HCT116 (cell line): ENCODE measurements around the gene DNLZ. TPM values are rescaled to one million over a fixed set of nuclear protein-coding genes. Genes with fewer than 3 reads are reported as not detected.

ENCODE experiments used
- ATAC-seq: fragments of 200-7000 bp; cut with Tn5 transposase; 2 replicates; pipeline ENCODE4 v1.9.1; 2020; ENCODE audit warnings: mild to moderate bottlenecking, moderate library complexity
- BruUV-seq: library from RNA; stranded (reverse); fragments of 400-500 nt; replicated peaks from 2 replicates; lab custom pipeline; 2021; lab: Mats Ljungman, UMichigan
- CTCF ChIA-PET: fragments of 300-600 bp; sonication (Branson Sonifier 250); formaldehyde crosslinking; loops from one replicate; lab custom pipeline; 2021; ENCODE audit warnings: antibody characterized with exemption; lab: Charles Lee
- POLR2A ChIA-PET: fragments of 300-600, 350-600 bp; sonication (Branson Sonifier 250); formaldehyde crosslinking; loops from one replicate; lab custom pipeline; 2021; ENCODE audit warnings: antibody characterized with exemption; lab: Charles Lee
- RAD21 ChIA-PET, 2 experiments: fragments of 300-600 bp; sonication (Branson Sonifier 250); formaldehyde crosslinking; loops; one replicate each; lab custom pipeline; 2023; ENCODE audit warnings: low total read pairs in 2 of 2; ENCODE audit not compliant: uncharacterized antibody in 2 of 2, unreplicated experiment in 2 of 2, low non-redundant PET in 1 of 2; lab: Charles Lee
- DNase-seq: peaks from one replicate; pipeline ENCODE4 v3.0.0-alpha.2; 2010; ENCODE audit warnings: low read depth, low spot score
- H2AFZ ChIP-seq: fragments of 200-600 bp; shearing (Covaris generic), sonication (generic); 2 replicates; pipeline ENCODE4 v1.6.1; 2017; ENCODE audit warnings: low read depth, mixed run types, mixed read lengths, antibody characterized with exemption, low read length; ENCODE audit not compliant: poor library complexity, severe bottlenecking
- H3K27ac ChIP-seq: 2 replicates; pipeline ENCODE4 v1.5.1; 2012; ENCODE audit warnings: low read depth, low read length
- H3K27me3 ChIP-seq: fragments of 200-600 bp; sonication (generic); 2 replicates; pipeline ENCODE4 v1.6.1; 2016; ENCODE audit warnings: mixed run types, low read length, mixed read lengths; ENCODE audit not compliant: insufficient read depth
- H3K36me3 ChIP-seq, 2 experiments: fragments of 200-500 bp in 1 of 2; fragments of 200-600 bp in 1 of 2; sonication (Bioruptor generic) in 1 of 2; sonication (generic) in 1 of 2; 2 replicates each; pipeline versions ENCODE4 v1.5.1 to v1.6.1; 2014 to 2016; ENCODE audit warnings: low read length in 2 of 2, inconsistent platforms in 1 of 2, mixed read lengths in 1 of 2, mixed run types in 1 of 2; ENCODE audit not compliant: insufficient read depth in 2 of 2, control insufficient read depth in 1 of 2
- H3K4me1 ChIP-seq, 2 experiments: fragments of 200-600 bp in 1 of 2; sonication (generic) in 1 of 2; 2 replicates each; pipeline versions ENCODE4 v1.5.1 to v1.6.1; 2012 to 2017; ENCODE audit warnings: low read length in 2 of 2, inconsistent platforms in 1 of 2, mild to moderate bottlenecking in 1 of 2, mixed read lengths in 1 of 2, mixed run types in 1 of 2, moderate library complexity in 1 of 2; ENCODE audit not compliant: insufficient read depth in 2 of 2, control insufficient read depth in 1 of 2
- H3K4me2 ChIP-seq: fragments of 200-600 bp; sonication (generic); 2 replicates; pipeline ENCODE4 v1.6.1; 2017; ENCODE audit warnings: mixed run types, low read length, mixed read lengths
- H3K4me3 ChIP-seq, 2 experiments: fragments of 200-600 bp in 1 of 2; sonication (generic) in 1 of 2; replicated peaks in 1 of 2; 2 replicates each; pipeline ENCODE4 v1.5.1; 2011 to 2016; ENCODE audit warnings: low read length in 2 of 2, control low read depth in 1 of 2, low read depth in 1 of 2, mild to moderate bottlenecking in 1 of 2, mixed read lengths in 1 of 2, mixed run types in 1 of 2
- H3K79me2 ChIP-seq: fragments of 200-600 bp; sonication (generic); 2 replicates; pipeline ENCODE4 v1.6.1; 2017; ENCODE audit warnings: mild to moderate bottlenecking, mixed run types, low read length, moderate library complexity, mixed read lengths; ENCODE audit not compliant: insufficient read depth
- H3K9ac ChIP-seq: fragments of 200-600 bp; sonication (generic); 2 replicates; pipeline ENCODE4 v1.6.1; 2016; ENCODE audit warnings: low read length, mixed read lengths
- H3K9me2 ChIP-seq: fragments of 200-600 bp; sonication (generic), shearing (Covaris generic); 2 replicates; pipeline ENCODE4 v1.6.1; 2017; ENCODE audit warnings: mixed run types, mild to moderate bottlenecking, moderate library complexity; ENCODE audit not compliant: insufficient read depth
- H3K9me3 ChIP-seq, 2 experiments: fragments of 200-500 bp in 1 of 2; fragments of 200-600 bp in 1 of 2; sonication (Bioruptor generic) in 1 of 2; sonication (generic) in 1 of 2; 2 replicates each; pipeline ENCODE4 v1.6.1; 2014 to 2017; ENCODE audit warnings: low read length in 2 of 2, mixed read lengths in 2 of 2, inconsistent platforms in 1 of 2, low read depth in 1 of 2, mild to moderate bottlenecking in 1 of 2, mixed run types in 1 of 2, moderate library complexity in 1 of 2; ENCODE audit not compliant: control insufficient read depth in 1 of 2, insufficient read depth in 1 of 2
- H4K20me1 ChIP-seq: fragments of 200-600 bp; sonication (generic), shearing (Covaris generic); 2 replicates; pipeline ENCODE4 v1.6.1; 2017; ENCODE audit warnings: mixed run types, mild to moderate bottlenecking, moderate library complexity; ENCODE audit not compliant: insufficient read depth
- EGR1 ChIP-seq: IDR thresholded peaks from 2 replicates; pipeline ENCODE4 v1.6.1; 2012; ENCODE audit warnings: low read depth
- ELF1 ChIP-seq: IDR thresholded peaks from 2 replicates; pipeline ENCODE4 v1.6.1; 2012; ENCODE audit warnings: low read depth, borderline replicate concordance
- EZH2 ChIP-seq: fragments of 200-600 bp; sonication (generic); IDR thresholded peaks from 2 replicates; pipeline ENCODE4 v1.6.1; 2017; ENCODE audit warnings: antibody characterized with exemption, mixed run types
- EZH2phosphoT487 ChIP-seq: fragments of 200-600 bp; IDR thresholded peaks from 2 replicates; pipeline ENCODE4 v1.6.1; 2018; ENCODE audit warnings: antibody characterized with exemption, borderline replicate concordance
- FOSL1 ChIP-seq: IDR thresholded peaks from 2 replicates; pipeline ENCODE4 v1.6.1; 2012; ENCODE audit warnings: low read depth
- POLR2A ChIP-seq: IDR thresholded peaks from 2 replicates; pipeline ENCODE4 v1.7.0; 2011; ENCODE audit warnings: borderline replicate concordance; ENCODE audit not compliant: insufficient read depth, insufficient read length; ENCODE audit errors: extremely low read depth
- POLR2AphosphoS5 ChIP-seq: IDR thresholded peaks from 2 replicates; pipeline ENCODE4 v1.6.1; 2011; ENCODE audit warnings: mild to moderate bottlenecking, low read depth, low read length, moderate library complexity
- RAD21 ChIP-seq: IDR thresholded peaks from 2 replicates; pipeline ENCODE4 v1.6.1; 2012; ENCODE audit warnings: low read depth, mild to moderate bottlenecking
- SIN3A ChIP-seq: IDR thresholded peaks from 2 replicates; pipeline ENCODE4 v1.6.1; 2012; ENCODE audit warnings: low read depth
- SP1 ChIP-seq: IDR thresholded peaks from 2 replicates; pipeline ENCODE4 v1.6.1; 2012; ENCODE audit warnings: low read depth
- SRF ChIP-seq: IDR thresholded peaks from 2 replicates; pipeline ENCODE4 v1.6.1; 2012; ENCODE audit warnings: low read depth
- TCF7L2 ChIP-seq: IDR thresholded peaks from 2 replicates; pipeline ENCODE4 v1.7.0; 2011; ENCODE audit warnings: borderline replicate concordance, inconsistent platforms; ENCODE audit not compliant: insufficient read depth, insufficient read length; ENCODE audit errors: extremely low read depth
- YY1 ChIP-seq: IDR thresholded peaks from 2 replicates; pipeline ENCODE4 v1.6.1; 2011; ENCODE audit warnings: low read length, low read depth, moderate library complexity, mild to moderate bottlenecking; ENCODE audit not compliant: insufficient replicate concordance; ENCODE audit errors: extremely low read depth
- ZNF274 ChIP-seq: fragments of 200-500 bp; sonication (Bioruptor generic); IDR thresholded peaks from 2 replicates; pipeline ENCODE4 v1.6.1; 2014; ENCODE audit warnings: mild to moderate bottlenecking, low read depth, low read length, inconsistent platforms
- intact Hi-C: fragments of 100-400 bp; cut with micrococcal nuclease; formaldehyde crosslinking; loops from 2 replicates; pipeline ENCODE4 v1.10.0; 2022
- total RNA-seq: library from RNA; stranded (reverse); gene quantifications from one replicate; pipeline ENCODE4 v1.2.1, GENCODE V29; 2021; ENCODE audit not compliant: unreplicated experiment
- TF ChIP-seq, protein P1 (sequence below), 3 experiments: fragments of 200-600 bp in 1 of 3; sonication (generic) in 1 of 3; IDR thresholded peaks in 2 of 3; conservative IDR thresholded peaks in 1 of 3; 2 replicates each; pipeline ENCODE4 v1.5.1; 2012 to 2017; ENCODE audit warnings: low read depth in 2 of 3, low read length in 2 of 3, antibody characterized with exemption in 1 of 3, borderline replicate concordance in 1 of 3, control low read depth in 1 of 3, mild to moderate bottlenecking in 1 of 3, mixed read lengths in 1 of 3, mixed run types in 1 of 3, moderate library complexity in 1 of 3; ENCODE audit not compliant: insufficient read depth in 1 of 3
- TF ChIP-seq, protein P2 (sequence below): IDR thresholded peaks from 2 replicates; pipeline ENCODE4 v1.6.1; 2012
- TF ChIP-seq, protein P3 (sequence below): IDR thresholded peaks from 2 replicates; pipeline ENCODE4 v1.6.1; 2011; ENCODE audit warnings: mild to moderate bottlenecking, low read length, moderate library complexity; ENCODE audit not compliant: insufficient replicate concordance; ENCODE audit errors: extremely low read depth

The DNLZ gene
- total RNA-seq, 1 experiment from 2014 or later, result 21.9 TPM

- TF ChIP-seq EGR1, result no peak
- TF ChIP-seq SRF, result no peak
Observed at GRCh38 chr9:136343121-136343883, 20.2 kb downstream of the DNLZ start (continued).

DNA sequence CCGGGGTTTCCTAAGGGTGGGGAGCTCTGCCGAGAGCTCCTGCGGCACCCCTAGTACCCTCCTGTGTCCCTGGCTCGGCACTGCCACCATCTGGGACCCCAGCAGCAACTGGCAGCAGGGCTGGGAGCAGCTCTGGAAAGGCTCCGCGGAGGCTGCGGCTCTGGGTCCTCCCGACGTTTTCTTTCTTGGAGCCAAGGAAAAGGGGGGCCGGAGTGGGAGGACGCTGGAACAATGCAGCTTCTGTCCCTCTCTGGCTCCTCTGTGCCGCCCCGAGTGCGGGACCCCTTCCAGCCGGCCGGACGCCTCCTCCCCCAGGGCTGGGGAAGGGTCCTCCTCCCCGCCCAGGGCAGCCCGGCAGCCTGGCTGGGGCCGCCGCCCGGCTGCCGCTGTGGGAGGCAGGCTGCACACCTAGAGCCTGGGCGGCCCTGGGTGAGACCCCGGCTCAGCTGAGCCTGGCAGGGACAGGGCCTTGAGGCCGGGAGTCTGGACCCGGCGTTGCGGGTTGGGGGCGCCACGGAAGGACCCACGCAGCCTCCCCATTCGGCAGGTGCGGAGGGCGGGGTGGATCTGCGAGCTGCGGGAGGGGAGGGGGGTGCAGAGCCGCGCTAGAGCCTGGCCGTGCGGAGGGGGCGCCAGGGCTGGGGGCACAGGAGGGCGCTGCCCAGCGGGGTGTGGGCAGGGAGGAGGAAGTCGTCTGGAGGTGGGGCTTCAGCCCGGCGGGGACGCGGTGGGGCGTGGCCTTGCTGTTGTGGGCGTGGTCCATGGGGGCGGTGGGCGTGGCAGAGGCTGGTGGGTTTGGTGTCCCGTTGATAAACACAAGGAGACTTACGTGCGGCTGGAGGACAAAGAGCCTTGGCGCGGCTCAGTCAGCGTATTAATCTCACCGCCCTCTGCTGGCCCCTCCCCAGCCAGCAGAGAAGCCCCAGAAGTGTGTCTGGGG is 21.1 kb downstream of the DNLZ start:
- ChIA-PET POLR2A (no interaction called here), CTCF (no interaction called here), RAD21 (no interaction called here)
- Histone ChIP-seq H3K9me3 (no peaks in the 10 kb centered on the region), H3K36me3 (no peaks in the 10 kb centered on the region; a peak in 1 of 4 replicates), H3K79me2 (no peaks in the 10 kb centered on the region), H3K9me2 (no peaks in the 10 kb centered on the region), H3K4me2 (peak overlapping the region; percentile 43), H3K9ac (no peak overlapping the region), H3K27ac (peak overlapping the region; percentile 29; the same call in 1 of the 2 replicates), H4K20me1 (no peaks in the 10 kb centered on the region), H2AFZ (no peak overlapping the region), H3K27me3 (no peaks in the 10 kb centered on the region), H3K4me1 (peaks cover 18 to 36% of the 10 kb centered on the region in 2 experiments; a peak in 3 of 4 replicates), H3K4me3 (no peak overlapping the region)
- BruUV-seq, result no TSS peak
- ATAC-seq (peak; percentile 52), DNase-seq (no peak)
- intact Hi-C loops, result no loop called here
- TF ChIP-seq, protein P1, sequence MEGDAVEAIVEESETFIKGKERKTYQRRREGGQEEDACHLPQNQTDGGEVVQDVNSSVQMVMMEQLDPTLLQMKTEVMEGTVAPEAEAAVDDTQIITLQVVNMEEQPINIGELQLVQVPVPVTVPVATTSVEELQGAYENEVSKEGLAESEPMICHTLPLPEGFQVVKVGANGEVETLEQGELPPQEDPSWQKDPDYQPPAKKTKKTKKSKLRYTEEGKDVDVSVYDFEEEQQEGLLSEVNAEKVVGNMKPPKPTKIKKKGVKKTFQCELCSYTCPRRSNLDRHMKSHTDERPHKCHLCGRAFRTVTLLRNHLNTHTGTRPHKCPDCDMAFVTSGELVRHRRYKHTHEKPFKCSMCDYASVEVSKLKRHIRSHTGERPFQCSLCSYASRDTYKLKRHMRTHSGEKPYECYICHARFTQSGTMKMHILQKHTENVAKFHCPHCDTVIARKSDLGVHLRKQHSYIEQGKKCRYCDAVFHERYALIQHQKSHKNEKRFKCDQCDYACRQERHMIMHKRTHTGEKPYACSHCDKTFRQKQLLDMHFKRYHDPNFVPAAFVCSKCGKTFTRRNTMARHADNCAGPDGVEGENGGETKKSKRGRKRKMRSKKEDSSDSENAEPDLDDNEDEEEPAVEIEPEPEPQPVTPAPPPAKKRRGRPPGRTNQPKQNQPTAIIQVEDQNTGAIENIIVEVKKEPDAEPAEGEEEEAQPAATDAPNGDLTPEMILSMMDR (IDR thresholded peaks at IDR 0.05 in 2 of 3, conservative IDR thresholded peaks at IDR 0.05 in 1 of 3; ENCODE audit: borderline replicate concordance in 1 of 3, insufficient read depth in 1 of 3, low read depth in 2 of 3, low read length in 2 of 3), result no peak
- TF ChIP-seq TCF7L2 (no peak), EGR1 (no peak), ZNF274 (no peak), RAD21 (no peak), FOSL1 (no peak), SIN3A (no peak), YY1 (no peak), POLR2AphosphoS5 (no peak), EZH2phosphoT487 (no peak), EZH2 (no peak), SP1 (no peak), POLR2A (no peak), ELF1 (no peak)
- TF ChIP-seq, protein P2, sequence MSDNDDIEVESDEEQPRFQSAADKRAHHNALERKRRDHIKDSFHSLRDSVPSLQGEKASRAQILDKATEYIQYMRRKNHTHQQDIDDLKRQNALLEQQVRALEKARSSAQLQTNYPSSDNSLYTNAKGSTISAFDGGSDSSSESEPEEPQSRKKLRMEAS, result no peak
- TF ChIP-seq, protein P3, sequence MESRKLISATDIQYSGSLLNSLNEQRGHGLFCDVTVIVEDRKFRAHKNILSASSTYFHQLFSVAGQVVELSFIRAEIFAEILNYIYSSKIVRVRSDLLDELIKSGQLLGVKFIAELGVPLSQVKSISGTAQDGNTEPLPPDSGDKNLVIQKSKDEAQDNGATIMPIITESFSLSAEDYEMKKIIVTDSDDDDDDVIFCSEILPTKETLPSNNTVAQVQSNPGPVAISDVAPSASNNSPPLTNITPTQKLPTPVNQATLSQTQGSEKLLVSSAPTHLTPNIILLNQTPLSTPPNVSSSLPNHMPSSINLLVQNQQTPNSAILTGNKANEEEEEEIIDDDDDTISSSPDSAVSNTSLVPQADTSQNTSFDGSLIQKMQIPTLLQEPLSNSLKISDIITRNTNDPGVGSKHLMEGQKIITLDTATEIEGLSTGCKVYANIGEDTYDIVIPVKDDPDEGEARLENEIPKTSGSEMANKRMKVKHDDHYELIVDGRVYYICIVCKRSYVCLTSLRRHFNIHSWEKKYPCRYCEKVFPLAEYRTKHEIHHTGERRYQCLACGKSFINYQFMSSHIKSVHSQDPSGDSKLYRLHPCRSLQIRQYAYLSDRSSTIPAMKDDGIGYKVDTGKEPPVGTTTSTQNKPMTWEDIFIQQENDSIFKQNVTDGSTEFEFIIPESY, result no peak
